Fibroblast of skin of left quadriceps (primary cell): ENCODE data around the gene DCDC2.
"Not testable (repeated sequence)": the region's sequence is repeated elsewhere in the genome, so short reads cannot be mapped to it uniquely, and the experiment has no call there.

ENCODE experiments used
- DNase-seq, 2 experiments: peaks; one replicate each; pipeline ENCODE4 v3.0.0-alpha.2; 2013; ENCODE audit warnings: low read depth in 2 of 2

DCDC2 gene

GRCh38 chr6:24225838-24226237, 132.0 kb downstream of the DCDC2 start:
- DNase-seq, result no peak

GRCh38 chr6:24223115-24223919, 134.5 kb downstream of the DCDC2 start:
- DNase-seq, result peak in 1 of 2 experiments; percentile 7

- no peak for DNase-seq
Observed at GRCh38 chr6:24219670-24220069, 138.2 kb downstream of the DCDC2 start.

- no peak for DNase-seq
Observed at GRCh38 chr6:24214984-24215383, 142.9 kb downstream of the DCDC2 start.

GRCh38 chr6:24207413-24207812, 150.4 kb downstream of the DCDC2 start:
- DNase-seq, result no peak

GRCh38 chr6:24205020-24205492, 152.8 kb downstream of the DCDC2 start:
- peak; percentile 11 to 17 for DNase-seq

GRCh38 chr6:24204113-24204512, 153.7 kb downstream of the DCDC2 start:
- not testable (repeated sequence) for DNase-seq

- no peak for DNase-seq
Observed at GRCh38 chr6:24197892-24198291, 160.0 kb downstream of the DCDC2 start.

- DNase-seq, result no peak
Observed at GRCh38 chr6:24195836-24196597, 161.8 kb downstream of the DCDC2 start.

GRCh38 chr6:24194978-24195700, 162.7 kb downstream of the DCDC2 start:
- DNase-seq, result no peak

GRCh38 chr6:24193364-24193763, 164.5 kb downstream of the DCDC2 start:
- DNase-seq, result no peak

- no peak for DNase-seq
Observed at GRCh38 chr6:24191346-24191745, 166.5 kb downstream of the DCDC2 start.

GRCh38 chr6:24188578-24189080, 169.2 kb downstream of the DCDC2 start:
- no peak for DNase-seq

GRCh38 chr6:24187965-24188577, 169.8 kb downstream of the DCDC2 start:
- DNase-seq, result no peak

GRCh38 chr6:24186349-24186748, 171.5 kb downstream of the DCDC2 start:
- no peak for DNase-seq

- no peak for DNase-seq
Observed at GRCh38 chr6:24183584-24183983, 174.3 kb downstream of the DCDC2 start.

GRCh38 chr6:24157886-24158285, 200.0 kb downstream of the DCDC2 start:
- DNase-seq, result no peak

GRCh38 chr6:24154121-24154520, 203.7 kb downstream of the DCDC2 start:
- no peak for DNase-seq

GRCh38 chr6:24152014-24152413, 205.8 kb downstream of the DCDC2 start:
- no peak for DNase-seq

GRCh38 chr6:24149836-24150235, 208.0 kb downstream of the DCDC2 start:
- no peak for DNase-seq

GRCh38 chr6:24149296-24149695, 208.6 kb downstream of the DCDC2 start:
- no peak for DNase-seq

GRCh38 chr6:24148684-24149083, 209.2 kb downstream of the DCDC2 start:
- no peak for DNase-seq
